ENCODE measurements around the gene NAV3. TPM values are rescaled to one million over a fixed set of nuclear protein-coding genes. Genes with fewer than 3 reads are reported as not detected.

NAV3 gene
- polyA plus RNA-seq, 1 donor from 2014 or later: 36.9 TPM

DNA sequence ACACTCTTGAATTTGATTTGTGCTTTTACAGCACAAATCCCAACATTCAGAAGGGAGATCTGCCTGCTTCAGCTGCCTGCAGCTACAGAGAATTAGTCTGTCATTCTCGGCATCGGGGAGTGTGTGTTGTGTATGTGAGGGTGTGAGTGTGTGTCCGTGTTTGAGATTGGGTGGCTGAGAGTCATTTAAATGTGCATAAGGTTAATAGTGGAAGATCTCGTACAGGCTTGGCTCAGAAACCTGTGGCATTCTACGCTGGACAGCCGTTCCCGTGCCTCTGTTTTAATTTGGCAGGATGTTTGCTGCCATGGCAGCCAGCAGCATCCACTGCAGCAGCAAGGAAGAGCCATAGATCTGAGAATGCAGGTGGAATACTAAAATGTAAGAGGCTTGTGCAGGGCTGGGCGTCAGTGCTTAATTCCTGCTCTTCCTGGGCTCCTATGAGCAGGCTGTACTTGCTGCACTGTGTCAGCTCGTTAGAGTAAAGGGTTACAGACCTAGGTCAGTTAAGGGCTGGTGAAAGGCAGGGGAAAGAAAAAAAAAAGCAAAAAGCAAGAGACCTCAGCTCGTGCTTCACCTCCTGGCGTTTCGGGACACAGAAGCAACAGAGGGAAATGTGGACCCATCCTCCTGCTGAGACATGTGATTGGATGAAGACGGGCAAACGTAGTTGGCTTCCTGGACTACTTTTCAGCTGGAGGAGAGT is 205.4 kb downstream of the NAV3 start:
- H3K79me2 ChIP-seq (replicated peaks; ENCODE audit: insufficient read depth, low read length): no peaks in the 10 kb centered on the region
- no peaks in the 10 kb centered on the region for H3F3A ChIP-seq (ENCODE audit: insufficient read depth, low read length, poor library complexity, severe bottlenecking)
- peak overlapping the region; percentile 52 for H3K9ac ChIP-seq (ENCODE audit: low read length)
- no peaks in the 10 kb centered on the region for H3K9me3 ChIP-seq (ENCODE audit: low read length)
- H3K27ac ChIP-seq (ENCODE audit: low read length): peak overlapping the region; percentile 42
- no peaks in the 10 kb centered on the region for H4K20me1 ChIP-seq (ENCODE audit: insufficient read depth)
- H3K27me3 ChIP-seq (ENCODE audit: insufficient read depth, low read depth, low read length): no peaks in the 10 kb centered on the region
- no peaks in the 10 kb centered on the region for H3K36me3 ChIP-seq (ENCODE audit: insufficient read depth, low read length)
- TF ChIP-seq RAD21 (conservative IDR thresholded peaks at IDR 0.05) (peak; percentile 16), EP300 (conservative IDR thresholded peaks at IDR 0.05; ENCODE audit: poor library complexity, severe bottlenecking) (peak; percentile 58), POLR2AphosphoS5 (IDR thresholded peaks at IDR 0.05) (no peak), TAF1 (IDR thresholded peaks at IDR 0.05; ENCODE audit: low read depth) (no peak)
- H3K9me2 ChIP-seq (ENCODE audit: insufficient read depth, low read length): no peaks in the 10 kb centered on the region
- H2AFZ ChIP-seq (ENCODE audit: low read depth, low read length): peak overlapping the region; percentile 2
- H3K4me2 ChIP-seq (ENCODE audit: low read length): peak overlapping the region; percentile 23
- H3K4me3 ChIP-seq (ENCODE audit: low read length): peak overlapping the region; percentile 61

DNA sequence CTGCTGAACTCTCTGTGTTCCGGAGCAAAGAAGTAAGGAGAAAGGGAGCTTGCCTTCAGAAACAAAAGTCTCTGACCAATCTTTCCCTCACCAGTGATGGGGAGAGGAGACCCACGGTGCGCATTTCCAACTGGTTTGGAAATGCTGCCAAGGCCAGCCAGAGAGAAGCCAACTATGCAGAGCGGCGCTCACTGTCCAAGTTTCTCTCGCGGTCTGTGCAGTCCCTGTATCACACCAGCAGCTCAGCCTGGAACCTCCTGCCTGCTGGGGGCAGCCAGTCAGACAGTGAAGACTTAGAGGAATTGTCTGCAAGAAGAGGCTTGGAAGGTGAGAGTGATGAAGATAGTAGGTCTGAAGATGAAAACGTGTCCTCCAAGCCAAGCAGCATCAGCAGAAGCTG is 206.2 kb downstream of the NAV3 start:
- TF ChIP-seq TAF1 (IDR thresholded peaks at IDR 0.05; ENCODE audit: low read depth) (no peak), EZH2 (IDR thresholded peaks at IDR 0.05; ENCODE audit: borderline replicate concordance, insufficient read depth, low read length, poor library complexity, severe bottlenecking) (no peak), EP300 (conservative IDR thresholded peaks at IDR 0.05; ENCODE audit: poor library complexity, severe bottlenecking) (no peak), SMC3 (conservative IDR thresholded peaks at IDR 0.05; ENCODE audit: poor library complexity) (no peak), RAD21 (conservative IDR thresholded peaks at IDR 0.05) (no peak), MXI1 (conservative IDR thresholded peaks at IDR 0.05; ENCODE audit: poor library complexity, severe bottlenecking) (no peak), POLR2AphosphoS5 (IDR thresholded peaks at IDR 0.05) (no peak)
- TF ChIP-seq, protein P1, sequence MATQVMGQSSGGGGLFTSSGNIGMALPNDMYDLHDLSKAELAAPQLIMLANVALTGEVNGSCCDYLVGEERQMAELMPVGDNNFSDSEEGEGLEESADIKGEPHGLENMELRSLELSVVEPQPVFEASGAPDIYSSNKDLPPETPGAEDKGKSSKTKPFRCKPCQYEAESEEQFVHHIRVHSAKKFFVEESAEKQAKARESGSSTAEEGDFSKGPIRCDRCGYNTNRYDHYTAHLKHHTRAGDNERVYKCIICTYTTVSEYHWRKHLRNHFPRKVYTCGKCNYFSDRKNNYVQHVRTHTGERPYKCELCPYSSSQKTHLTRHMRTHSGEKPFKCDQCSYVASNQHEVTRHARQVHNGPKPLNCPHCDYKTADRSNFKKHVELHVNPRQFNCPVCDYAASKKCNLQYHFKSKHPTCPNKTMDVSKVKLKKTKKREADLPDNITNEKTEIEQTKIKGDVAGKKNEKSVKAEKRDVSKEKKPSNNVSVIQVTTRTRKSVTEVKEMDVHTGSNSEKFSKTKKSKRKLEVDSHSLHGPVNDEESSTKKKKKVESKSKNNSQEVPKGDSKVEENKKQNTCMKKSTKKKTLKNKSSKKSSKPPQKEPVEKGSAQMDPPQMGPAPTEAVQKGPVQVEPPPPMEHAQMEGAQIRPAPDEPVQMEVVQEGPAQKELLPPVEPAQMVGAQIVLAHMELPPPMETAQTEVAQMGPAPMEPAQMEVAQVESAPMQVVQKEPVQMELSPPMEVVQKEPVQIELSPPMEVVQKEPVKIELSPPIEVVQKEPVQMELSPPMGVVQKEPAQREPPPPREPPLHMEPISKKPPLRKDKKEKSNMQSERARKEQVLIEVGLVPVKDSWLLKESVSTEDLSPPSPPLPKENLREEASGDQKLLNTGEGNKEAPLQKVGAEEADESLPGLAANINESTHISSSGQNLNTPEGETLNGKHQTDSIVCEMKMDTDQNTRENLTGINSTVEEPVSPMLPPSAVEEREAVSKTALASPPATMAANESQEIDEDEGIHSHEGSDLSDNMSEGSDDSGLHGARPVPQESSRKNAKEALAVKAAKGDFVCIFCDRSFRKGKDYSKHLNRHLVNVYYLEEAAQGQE (IDR thresholded peaks at IDR 0.05; ENCODE audit: borderline replicate concordance): no peak
- TF ChIP-seq, protein P2, sequence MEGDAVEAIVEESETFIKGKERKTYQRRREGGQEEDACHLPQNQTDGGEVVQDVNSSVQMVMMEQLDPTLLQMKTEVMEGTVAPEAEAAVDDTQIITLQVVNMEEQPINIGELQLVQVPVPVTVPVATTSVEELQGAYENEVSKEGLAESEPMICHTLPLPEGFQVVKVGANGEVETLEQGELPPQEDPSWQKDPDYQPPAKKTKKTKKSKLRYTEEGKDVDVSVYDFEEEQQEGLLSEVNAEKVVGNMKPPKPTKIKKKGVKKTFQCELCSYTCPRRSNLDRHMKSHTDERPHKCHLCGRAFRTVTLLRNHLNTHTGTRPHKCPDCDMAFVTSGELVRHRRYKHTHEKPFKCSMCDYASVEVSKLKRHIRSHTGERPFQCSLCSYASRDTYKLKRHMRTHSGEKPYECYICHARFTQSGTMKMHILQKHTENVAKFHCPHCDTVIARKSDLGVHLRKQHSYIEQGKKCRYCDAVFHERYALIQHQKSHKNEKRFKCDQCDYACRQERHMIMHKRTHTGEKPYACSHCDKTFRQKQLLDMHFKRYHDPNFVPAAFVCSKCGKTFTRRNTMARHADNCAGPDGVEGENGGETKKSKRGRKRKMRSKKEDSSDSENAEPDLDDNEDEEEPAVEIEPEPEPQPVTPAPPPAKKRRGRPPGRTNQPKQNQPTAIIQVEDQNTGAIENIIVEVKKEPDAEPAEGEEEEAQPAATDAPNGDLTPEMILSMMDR (IDR thresholded peaks at IDR 0.05; ENCODE audit: poor library complexity, severe bottlenecking): no peak
- H3K79me2 ChIP-seq (replicated peaks; ENCODE audit: insufficient read depth, low read length): no peaks in the 10 kb centered on the region
- H3K9me3 ChIP-seq (ENCODE audit: low read length): no peaks in the 10 kb centered on the region
- no peak overlapping the region for H3K27ac ChIP-seq (ENCODE audit: low read length)
- H3K27me3 ChIP-seq (ENCODE audit: insufficient read depth, low read depth, low read length): no peaks in the 10 kb centered on the region
- H3K9me2 ChIP-seq (ENCODE audit: insufficient read depth, low read length): no peaks in the 10 kb centered on the region
- peak overlapping the region; percentile 61 for H3K4me3 ChIP-seq (ENCODE audit: low read length)
- H2AFZ ChIP-seq (ENCODE audit: low read depth, low read length): no peak overlapping the region
- no peak overlapping the region for H3K9ac ChIP-seq (ENCODE audit: low read length)
- no peak overlapping the region for H3K4me2 ChIP-seq (ENCODE audit: low read length)
- H4K20me1 ChIP-seq (ENCODE audit: insufficient read depth): no peaks in the 10 kb centered on the region
- H3F3A ChIP-seq (ENCODE audit: insufficient read depth, low read length, poor library complexity, severe bottlenecking): no peaks in the 10 kb centered on the region
- H3K36me3 ChIP-seq (ENCODE audit: insufficient read depth, low read length): no peaks in the 10 kb centered on the region

Data from neural cell (in vitro differentiated cells).